HG02852 (cell line): ENCODE data around the gene HYAL2.

Experiments
- ATAC-seq: cut with Tn5 transposase; IDR thresholded peaks from one replicate; pipeline ENCODE4 v1.9.1; 2021; ENCODE audit warnings: mild to moderate bottlenecking, moderate library complexity; ENCODE audit not compliant: unreplicated experiment

Gene HYAL2

DNA sequence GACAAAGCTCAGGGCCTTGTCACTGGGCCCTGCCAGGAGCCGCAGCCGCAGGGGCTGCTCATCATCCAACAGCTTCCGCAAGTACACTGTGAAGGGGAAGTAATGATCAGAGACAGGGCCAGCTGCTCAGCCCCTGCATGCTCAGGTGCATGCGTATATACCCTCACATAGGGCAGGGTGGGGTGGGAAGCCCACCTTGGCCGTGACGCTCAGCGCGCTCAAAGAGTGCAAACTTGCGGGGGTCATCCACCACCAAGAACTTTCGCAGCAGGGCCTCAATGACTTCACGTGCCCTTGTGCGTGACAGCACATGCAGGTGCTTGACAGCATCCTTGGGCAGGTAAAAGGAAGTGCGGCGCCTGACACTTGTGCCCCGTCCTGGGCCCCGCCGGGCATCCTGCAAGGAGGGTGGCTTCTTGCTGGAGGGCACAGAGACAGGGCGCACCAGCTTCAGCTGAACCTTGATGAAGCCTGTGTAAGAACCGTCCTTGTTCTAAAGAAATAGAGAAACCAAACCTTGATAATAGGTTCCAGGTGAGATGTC is 8.9 kb upstream of the HYAL2 start:
- no peak for ATAC-seq

- ATAC-seq, result no peak
Observed at GRCh38 chr3:50330330-50330729, 7.8 kb upstream of the HYAL2 start.

DNA sequence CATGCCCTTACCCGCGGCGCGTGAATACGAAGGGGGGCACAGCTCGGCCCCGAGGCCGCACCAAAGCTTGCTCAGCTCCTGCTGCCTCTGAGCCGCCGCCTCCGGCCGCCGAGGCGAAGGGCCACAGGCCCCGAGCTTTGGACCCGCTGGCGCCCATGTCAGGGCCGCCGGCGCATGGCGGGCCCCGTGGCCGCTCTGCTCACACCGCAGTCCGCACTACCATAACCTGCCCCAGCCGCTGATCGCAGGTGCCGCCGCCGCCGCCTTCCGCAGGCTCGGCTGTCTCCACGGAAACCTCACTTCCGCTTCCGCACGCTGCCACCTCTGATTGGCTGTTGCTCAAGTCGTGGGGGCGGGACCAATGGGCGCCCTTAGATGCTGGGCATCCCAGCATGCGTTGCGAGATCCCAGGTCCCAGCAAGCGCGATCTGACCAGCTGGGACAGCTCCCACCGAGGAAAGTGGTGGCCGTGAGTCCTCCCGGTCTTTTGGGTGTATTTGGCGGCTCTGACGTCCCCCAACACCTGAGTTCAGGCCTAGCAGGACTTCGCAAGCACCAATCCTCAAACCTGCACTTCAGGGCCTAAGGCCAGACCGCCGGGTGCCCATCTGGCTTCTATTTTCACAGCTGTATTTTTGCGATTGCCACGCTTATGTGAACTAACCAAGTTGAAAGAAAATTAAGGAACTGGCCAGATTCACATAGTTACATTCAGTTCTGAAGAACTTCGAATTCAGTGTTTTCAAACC is 5.6 kb upstream of the HYAL2 start, which contains the start of gene TUSC2:
Gene TUSC2, minus strand, starts transcription at position 281 of the 749 bp plus-strand sequence. Its CDS starts 124 bp downstream, at position 157.
- peak; percentile 94 for ATAC-seq

- no peak for ATAC-seq
Observed at GRCh38 chr3:50327129-50327528, 4.6 kb upstream of the HYAL2 start.

GRCh38 chr3:50326182-50326541 is 3.6 kb upstream of the HYAL2 start:
- ATAC-seq, result no peak

- no peak for ATAC-seq
Observed at GRCh38 chr3:50325497-50326181, 3.1 kb upstream of the HYAL2 start.

DNA sequence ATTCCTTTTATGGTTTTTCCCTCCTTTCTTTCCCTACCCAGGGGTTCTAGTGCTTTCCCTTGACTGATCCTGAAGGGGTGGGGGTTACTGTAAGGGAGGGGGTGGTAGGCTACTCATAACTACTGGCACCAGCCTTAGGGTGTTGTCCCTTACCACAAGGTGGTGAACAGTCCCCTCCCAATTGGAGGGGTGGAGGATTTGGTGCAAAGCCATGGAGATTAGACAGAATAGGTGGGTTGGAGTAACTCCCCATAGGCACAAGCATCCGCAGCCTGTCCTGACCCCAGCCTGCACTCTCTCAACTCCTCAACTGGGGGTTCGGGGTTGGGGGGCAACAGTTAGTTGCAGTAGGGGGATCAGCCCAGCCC is 2.6 kb upstream of the HYAL2 start:
- no peak for ATAC-seq

- no peak for ATAC-seq
Observed at GRCh38 chr3:50324351-50325112, 2.0 kb upstream of the HYAL2 start.

DNA sequence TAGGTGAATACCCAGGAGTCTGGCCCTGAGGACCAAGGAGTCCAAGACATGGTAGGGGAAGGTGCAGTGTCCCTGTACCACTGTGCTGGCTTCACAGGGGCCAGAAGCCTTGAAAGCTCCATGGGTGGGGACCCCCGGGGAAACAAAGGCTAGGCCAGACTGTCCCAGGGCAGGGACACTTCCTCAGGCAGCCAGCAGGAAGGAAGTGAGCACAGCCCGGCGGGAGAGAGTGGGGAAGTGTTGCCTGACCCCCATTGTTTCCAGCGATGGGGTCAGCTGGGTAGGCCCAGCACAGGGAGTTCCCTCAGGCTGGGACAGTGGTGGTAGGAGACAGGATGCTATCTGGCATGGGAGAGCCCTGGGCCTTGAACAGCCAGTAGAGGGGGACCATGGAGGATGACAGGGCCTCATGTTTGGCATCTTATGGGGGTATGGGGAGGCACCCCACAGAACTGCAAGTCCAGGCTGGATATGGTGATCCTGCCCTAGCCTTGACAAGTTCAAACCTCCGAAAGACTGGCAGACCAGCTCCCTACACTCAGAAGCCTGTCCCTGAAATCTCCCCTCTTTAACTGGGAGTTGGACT is 1.2 kb upstream of the HYAL2 start:
- no peak for ATAC-seq

GRCh38 chr3:50323092-50323600 is 601 bp upstream of the HYAL2 start:
- no peak for ATAC-seq

GRCh38 chr3:50322115-50322385 is 495 bp downstream of the HYAL2 start:
- no peak for ATAC-seq

GRCh38 chr3:50321336-50322114 is 1.0 kb downstream of the HYAL2 start:
- peak; percentile 80 for ATAC-seq

GRCh38 chr3:50320853-50321335 is 1.7 kb downstream of the HYAL2 start:
- peak; percentile 56 for ATAC-seq

- ATAC-seq, result no peak
Observed at GRCh38 chr3:50319894-50320625, 2.5 kb downstream of the HYAL2 start.

DNA sequence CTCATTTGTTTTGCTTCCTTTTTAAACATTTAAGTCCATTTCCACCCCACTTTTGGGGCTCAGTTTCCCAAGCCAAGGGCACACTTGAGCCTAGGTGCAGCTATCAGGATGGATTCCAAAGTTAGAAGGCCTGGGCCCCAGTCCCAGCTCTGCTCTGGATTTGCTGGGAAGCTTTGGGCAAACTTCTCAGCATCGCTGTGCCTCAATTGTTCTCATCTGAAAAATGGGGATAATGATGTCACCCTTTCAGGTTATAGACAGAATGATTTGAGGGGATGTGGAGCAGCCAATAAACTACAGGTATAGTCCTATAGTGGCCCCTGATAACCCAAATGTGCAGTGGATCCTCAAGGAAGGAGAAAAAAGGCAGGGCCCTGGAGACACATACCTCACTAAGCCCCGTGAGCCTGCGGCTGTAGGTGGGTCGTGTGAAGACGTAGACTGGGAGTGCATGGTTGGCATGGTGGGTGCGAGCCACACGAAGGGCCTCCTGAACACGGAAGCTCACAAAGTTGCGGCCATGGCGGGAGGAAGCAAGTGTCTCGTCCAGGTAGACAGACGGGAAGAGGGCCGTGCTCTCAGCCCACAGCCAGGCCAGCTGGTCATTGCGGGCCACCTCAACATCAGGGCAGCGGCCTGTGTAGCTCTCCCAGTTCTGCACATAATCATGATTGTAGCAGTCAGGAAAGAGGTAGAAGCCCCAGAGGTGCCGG is 3.2 kb downstream of the HYAL2 start:
- ATAC-seq, result no peak

DNA sequence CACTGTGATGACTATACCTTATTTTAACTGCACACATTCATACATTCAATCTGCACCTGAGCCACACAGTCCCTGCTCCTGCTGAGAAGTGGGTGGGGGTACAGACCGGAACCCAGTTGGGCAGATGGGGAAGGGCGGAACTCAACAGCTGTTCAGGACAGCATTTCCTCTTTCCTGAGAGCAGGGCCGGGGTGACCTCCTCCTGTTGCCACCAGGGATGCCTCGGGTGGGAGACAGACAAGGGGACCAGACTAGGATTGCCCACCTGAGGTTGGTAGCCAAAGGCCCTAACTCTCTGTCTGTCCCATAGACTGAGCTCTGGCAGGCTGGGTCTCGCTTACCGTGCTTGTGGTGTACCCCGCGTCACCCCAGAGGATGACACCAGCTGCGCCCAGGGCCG is 3.9 kb downstream of the HYAL2 start:
- ATAC-seq, result no peak

DNA sequence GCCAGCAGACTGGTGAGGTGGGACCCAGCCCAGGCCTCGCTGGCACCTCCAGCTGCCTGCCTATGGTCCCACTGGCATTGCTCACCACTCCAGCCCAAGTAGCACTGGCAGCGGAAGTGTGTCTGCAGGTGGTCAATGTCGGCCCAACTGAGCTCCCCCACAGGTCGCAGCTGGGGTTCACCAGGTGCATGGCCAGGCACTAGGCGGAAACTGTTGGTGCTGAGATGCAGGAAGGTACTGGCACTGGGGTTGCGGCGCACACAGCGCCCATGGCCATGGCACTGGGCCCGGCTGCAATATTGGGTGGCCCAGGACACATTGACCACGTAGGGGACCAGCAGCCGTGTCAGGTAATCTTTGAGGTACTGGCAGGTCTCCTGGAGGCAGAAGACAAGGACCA is 4.4 kb downstream of the HYAL2 start:
- ATAC-seq, result no peak

GRCh38 chr3:50317300-50317699 is 5.2 kb downstream of the HYAL2 start:
- no peak for ATAC-seq

DNA sequence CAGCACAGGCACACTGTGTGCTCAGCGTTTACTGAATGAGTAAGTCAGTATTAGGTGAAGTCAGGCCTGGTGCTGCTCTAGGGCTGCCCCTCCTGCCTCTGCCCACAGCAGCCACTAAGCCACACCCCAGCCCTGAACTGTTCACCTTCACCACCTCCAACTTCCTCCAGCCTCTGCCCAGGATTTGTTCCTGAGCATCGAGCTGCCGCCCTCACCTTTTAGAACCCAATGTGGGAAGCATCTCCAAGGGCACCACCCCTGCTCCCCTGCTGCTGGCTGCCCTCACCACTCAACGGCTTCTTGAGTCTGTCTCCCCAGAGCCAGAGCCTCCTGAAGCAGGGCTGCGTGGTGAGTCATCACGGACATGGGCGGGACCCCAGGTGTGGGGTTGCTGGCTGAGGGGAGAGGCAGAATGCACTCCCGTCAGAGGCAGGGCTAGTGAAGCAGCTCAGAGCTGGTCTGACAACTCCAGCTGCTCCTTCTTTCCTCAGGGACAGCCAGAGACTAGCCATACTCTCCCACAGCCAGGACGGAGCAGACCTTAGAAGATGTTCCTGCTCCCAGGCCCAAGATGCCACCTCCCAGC is 5.8 kb downstream of the HYAL2 start:
- ATAC-seq, result no peak
